Central memory CD4-positive, alpha-beta T cell (primary cell): ENCODE measurements around the gene SH3D19.

ENCODE experiments used
- DNase-seq: peaks from one replicate; pipeline ENCODE4 v3.0.0; 2022

The SH3D19 gene

GRCh38 chr4:151227172-151227571 is 98.2 kb downstream of the SH3D19 start:
- DNase-seq: no peak

- no peak for DNase-seq
Observed at GRCh38 chr4:151226004-151226932, 99.1 kb downstream of the SH3D19 start.

GRCh38 chr4:151223465-151223864 is 101.9 kb downstream of the SH3D19 start:
- DNase-seq: no peak

GRCh38 chr4:151219948-151220347 is 105.5 kb downstream of the SH3D19 start:
- DNase-seq: no peak

GRCh38 chr4:151219091-151219490 is 106.3 kb downstream of the SH3D19 start:
- no peak for DNase-seq

- DNase-seq: no peak
Observed at GRCh38 chr4:151218343-151218742, 107.1 kb downstream of the SH3D19 start.

- DNase-seq: no peak
Observed at GRCh38 chr4:151217326-151217725, 108.1 kb downstream of the SH3D19 start.

GRCh38 chr4:151215295-151215694 is 110.1 kb downstream of the SH3D19 start:
- DNase-seq: no peak

GRCh38 chr4:151207868-151208267 is 117.5 kb downstream of the SH3D19 start:
- no peak for DNase-seq

- DNase-seq: no peak
Observed at GRCh38 chr4:151207186-151207585, 118.2 kb downstream of the SH3D19 start.

GRCh38 chr4:151206241-151207005 is 119.0 kb downstream of the SH3D19 start:
- no peak for DNase-seq

GRCh38 chr4:151205722-151206121 is 119.7 kb downstream of the SH3D19 start:
- no peak for DNase-seq

- DNase-seq: no peak
Observed at GRCh38 chr4:151204925-151205524, 120.4 kb downstream of the SH3D19 start.

- no peak for DNase-seq
Observed at GRCh38 chr4:151202851-151203455, 122.5 kb downstream of the SH3D19 start.

- no peak for DNase-seq
Observed at GRCh38 chr4:151202381-151202780, 123.0 kb downstream of the SH3D19 start.

- DNase-seq: no peak
Observed at GRCh38 chr4:151199319-151200190, 125.8 kb downstream of the SH3D19 start.

- no peak for DNase-seq
Observed at GRCh38 chr4:151198748-151199147, 126.7 kb downstream of the SH3D19 start.

GRCh38 chr4:151197247-151197646 is 128.2 kb downstream of the SH3D19 start:
- no peak for DNase-seq

GRCh38 chr4:151195801-151196200 is 129.6 kb downstream of the SH3D19 start:
- no peak for DNase-seq

- DNase-seq: no peak
Observed at GRCh38 chr4:151193414-151193813, 132.0 kb downstream of the SH3D19 start.

- no peak for DNase-seq
Observed at GRCh38 chr4:151192556-151193235, 132.7 kb downstream of the SH3D19 start.
